Fibroblast of lung (primary cell): ENCODE data around the gene URAD. TPM values are rescaled to one million over a fixed set of nuclear protein-coding genes. Genes with fewer than 3 reads are reported as not detected.

ENCODE experiments used
- DNase-seq, 2 donors: peaks; one replicate each; pipeline versions ENCODE4 v3.0.0 to v3.0.0-alpha.2; 2010; ENCODE audit warnings: low read depth in 2 of 2
- H2AFZ ChIP-seq: 2 replicates; pipeline ENCODE4 v1.5.1; 2012; ENCODE audit warnings: low read length, control low read depth, inconsistent platforms
- H3K27ac ChIP-seq: 2 replicates; pipeline ENCODE4 v1.5.1; 2011; ENCODE audit warnings: low read length, control low read depth; ENCODE audit not compliant: insufficient read depth
- H3K27me3 ChIP-seq: 2 replicates; pipeline ENCODE4 v1.5.1; 2011; ENCODE audit warnings: mild to moderate bottlenecking, low read length; ENCODE audit not compliant: control insufficient read depth, insufficient read depth
- H3K36me3 ChIP-seq: 2 replicates; pipeline ENCODE4 v1.5.1; 2011; ENCODE audit warnings: low read length; ENCODE audit not compliant: control insufficient read depth, insufficient read depth
- H3K4me1 ChIP-seq: 2 replicates; pipeline ENCODE4 v1.5.1; 2011; ENCODE audit warnings: low read length; ENCODE audit not compliant: control insufficient read depth, insufficient read depth; ENCODE audit errors: extremely low read depth
- H3K4me2 ChIP-seq: 2 replicates; pipeline ENCODE4 v1.5.1; 2011; ENCODE audit warnings: low read length, control low read depth; ENCODE audit not compliant: insufficient read depth; ENCODE audit errors: extremely low read depth
- H3K4me3 ChIP-seq, 4 experiments: fragments of 200-600 bp in 1 of 4; sonication (generic) in 1 of 4; replicated peaks in 1 of 4; 2 replicates each; pipeline ENCODE4 v1.5.1; 2011 to 2016; ENCODE audit warnings: low read length in 4 of 4, low read depth in 3 of 4, mild to moderate bottlenecking in 3 of 4, control low read depth in 2 of 4, inconsistent platforms in 1 of 4, mixed read lengths in 1 of 4; ENCODE audit not compliant: insufficient read depth in 1 of 4; ENCODE audit errors: control extremely low read depth in 1 of 4
- H3K79me2 ChIP-seq: 2 replicates; pipeline ENCODE4 v1.5.1; 2012; ENCODE audit warnings: mild to moderate bottlenecking, low read length, inconsistent platforms; ENCODE audit not compliant: control insufficient read depth, insufficient read depth
- H3K9ac ChIP-seq: 2 replicates; pipeline ENCODE4 v1.5.1; 2011; ENCODE audit warnings: mild to moderate bottlenecking, low read length, control low read depth; ENCODE audit not compliant: insufficient read depth
- H3K9me3 ChIP-seq: 2 replicates; pipeline ENCODE4 v1.5.1; 2012; ENCODE audit warnings: low read depth, low read length; ENCODE audit not compliant: control insufficient read depth, insufficient read depth
- H4K20me1 ChIP-seq: 2 replicates; pipeline ENCODE4 v1.5.1; 2011; ENCODE audit warnings: low read length; ENCODE audit not compliant: control insufficient read depth, insufficient read depth; ENCODE audit errors: extremely low read depth
- CTCF ChIP-seq, 2 donors: IDR thresholded peaks in 1 of 2; conservative IDR thresholded peaks in 1 of 2; 1 replicate in 1 of 2; 2 replicates in 1 of 2; pipeline ENCODE4 v1.5.1; 2011 to 2012; ENCODE audit warnings: low read length in 2 of 2, control low read depth in 1 of 2, inconsistent platforms in 1 of 2, low read depth in 1 of 2, mild to moderate bottlenecking in 1 of 2
- EZH2 ChIP-seq: IDR thresholded peaks from 2 replicates; pipeline ENCODE4 v1.5.1; 2012; ENCODE audit warnings: low read length, control low read depth, mild to moderate bottlenecking; ENCODE audit errors: missing control alignments
- polyA minus RNA-seq: library from RNA; depleted of rRNA, polyadenylated mRNA; stranded (reverse); fragments of >200 nt; gene quantifications from 2 replicates; pipeline ENCODE4 v1.2.3, GENCODE V29; 2011; ENCODE audit warnings: low replicate concordance
- polyA plus RNA-seq, 2 donors: library from polyadenylated mRNA; depleted of rRNA in 1 of 2; stranded (reverse) in 1 of 2; unstranded in 1 of 2; fragments of >200 nt; gene quantifications; 2 replicates each; pipeline ENCODE4 v1.2.1, GENCODE V29; 2011 to 2012; ENCODE audit warnings: missing spikeins in 1 of 2
- total RNA-seq: library from RNA; depleted of rRNA; stranded (reverse); fragments of >200 nt; gene quantifications from 2 replicates; pipeline ENCODE4 v1.2.1, GENCODE V29; 2014

Gene URAD
- not detected in 2 replicates for total RNA-seq
- not detected in 2 replicates for polyA plus RNA-seq
- not detected in 2 replicates for polyA plus RNA-seq (2012)
- polyA minus RNA-seq = not detected in 2 replicates

GRCh38 chr13:27988520-27988919, at the start of gene URAD:
TSS of gene URAD (minus strand) at chr13:27988693. CDS start at chr13:27988637, 56 bp downstream.
- H4K20me1 ChIP-seq = no peaks in the 10 kb centered on the region
- no peak within 1 kb of the TSS for H3K27ac ChIP-seq
- DNase-seq = no peak
- no peak within 1 kb of the TSS for H3K4me3 ChIP-seq
- no peaks in the 10 kb centered on the region for H3K79me2 ChIP-seq
- no peak within 1 kb of the TSS for H3K4me2 ChIP-seq
- H3K36me3 ChIP-seq = no peaks in the 10 kb centered on the region
- no peak for TF ChIP-seq CTCF (conservative IDR thresholded peaks at IDR 0.05 in 1 of 2, IDR thresholded peaks at IDR 0.05 in 1 of 2; ENCODE audit: low read depth in 1 of 2, low read length in 2 of 2)
- no peak for TF ChIP-seq EZH2
- H2AFZ ChIP-seq = no peak within 1 kb of the TSS
- H3K4me1 ChIP-seq = no peaks in the 10 kb centered on the region
- H3K9me3 ChIP-seq = no peaks in the 10 kb centered on the region
- no peaks in the 10 kb centered on the region for H3K27me3 ChIP-seq
- H3K9ac ChIP-seq = no peak within 1 kb of the TSS

GRCh38 chr13:28037399-28037798, 48.9 kb upstream of the URAD start:
- H2AFZ ChIP-seq = no peak overlapping the region
- no peaks in the 10 kb centered on the region for H4K20me1 ChIP-seq
- H3K27me3 ChIP-seq = no peaks in the 10 kb centered on the region
- no peaks in the 10 kb centered on the region for H3K9me3 ChIP-seq
- no peak overlapping the region for H3K4me3 ChIP-seq
- no peak overlapping the region for H3K4me2 ChIP-seq
- no peaks in the 10 kb centered on the region for H3K36me3 ChIP-seq
- H3K4me1 ChIP-seq = no peaks in the 10 kb centered on the region
- DNase-seq = no peak
- no peaks in the 10 kb centered on the region for H3K79me2 ChIP-seq
- H3K9ac ChIP-seq = no peak overlapping the region
- TF ChIP-seq CTCF (conservative IDR thresholded peaks at IDR 0.05 in 1 of 2, IDR thresholded peaks at IDR 0.05 in 1 of 2; ENCODE audit: low read depth in 1 of 2, low read length in 2 of 2) (no peak), EZH2 (no peak)
- no peak overlapping the region for H3K27ac ChIP-seq

- no peaks in the 10 kb centered on the region for H3K27me3 ChIP-seq
- TF ChIP-seq CTCF (conservative IDR thresholded peaks at IDR 0.05 in 1 of 2, IDR thresholded peaks at IDR 0.05 in 1 of 2; ENCODE audit: low read depth in 1 of 2, low read length in 2 of 2) = no peak
- no peak for TF ChIP-seq EZH2
These were observed 46.8 kb upstream of the URAD start for GRCh38 chr13:28035146-28035782.

More at GRCh38 chr13:28035146-28035782, 46.8 kb upstream of the URAD start:
- Histone ChIP-seq H3K9me3 (no peaks in the 10 kb centered on the region), H3K27ac (no peak overlapping the region), H3K4me1 (no peaks in the 10 kb centered on the region), H2AFZ (no peak overlapping the region), H4K20me1 (no peaks in the 10 kb centered on the region), H3K4me3 (no peak overlapping the region), H3K4me2 (no peak overlapping the region), H3K79me2 (no peaks in the 10 kb centered on the region), H3K36me3 (no peaks in the 10 kb centered on the region), H3K9ac (no peak overlapping the region)
- no peak for DNase-seq
